Endometrial microvascular endothelial cells (primary cell): ENCODE data around the gene FAM118B. TPM values are rescaled to one million over a fixed set of nuclear protein-coding genes. Genes with fewer than 3 reads are reported as not detected.

Experiments
- in situ Hi-C: cut with HindIII; loops from 2 replicates; pipeline ENCODE4 v1.10.0; 2017; ENCODE audit warnings: low sequenced_read_pairs, low pct_unique_long_range_greater_than_20kb; ENCODE audit errors: inconsistent ontology term
- total RNA-seq: library from RNA; depleted of rRNA; stranded (reverse); fragments of >200 nt; gene quantifications from one replicate; pipeline ENCODE4 v1.2.3, GENCODE V29; 2015; ENCODE audit errors: inconsistent ontology term

The FAM118B gene
- total RNA-seq, 1 donor from 2014 or later: 33.2 TPM

DNA sequence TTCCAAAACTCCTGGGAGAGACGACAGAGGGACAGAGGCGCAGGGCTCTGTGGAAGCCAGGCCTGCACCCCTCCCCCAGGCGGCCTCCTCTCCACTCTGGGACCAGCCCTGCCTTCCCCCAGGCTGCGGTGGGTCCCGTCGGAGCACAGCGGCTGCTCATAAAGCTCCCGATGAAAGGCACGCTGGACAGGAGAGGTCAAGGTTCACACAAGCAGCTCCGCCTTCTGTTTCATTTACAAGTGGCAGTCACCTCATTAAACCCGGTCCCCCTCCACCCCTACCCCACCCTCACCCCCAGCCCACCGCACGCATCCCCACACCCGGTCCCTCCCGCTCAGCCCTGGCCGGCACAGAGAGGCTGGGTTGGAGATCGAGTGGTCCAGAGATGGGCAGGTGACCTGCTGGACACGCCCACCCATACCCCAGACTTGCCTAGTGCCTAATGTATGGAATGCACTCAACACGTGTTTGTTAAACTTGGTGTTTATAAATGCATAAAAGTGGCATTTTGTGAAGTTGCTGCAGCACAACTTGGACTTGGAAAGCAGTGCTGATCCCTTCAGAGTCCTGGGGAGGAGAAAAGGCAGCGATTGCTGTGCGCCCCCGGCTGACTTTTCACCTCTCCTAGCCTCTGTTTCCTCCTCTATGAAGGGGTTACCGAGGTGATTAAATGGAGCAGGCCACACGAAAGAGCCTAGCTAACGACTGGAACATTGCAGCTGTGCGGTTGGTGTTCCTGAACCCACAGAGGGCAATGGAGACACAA is 26.1 kb upstream of the FAM118B start:
- in situ Hi-C loops: loop anchor here (25.0 kb wide), 1 partner anchor 248 kb away; the partner anchor contains the start of gene VSIG10L2

DNA sequence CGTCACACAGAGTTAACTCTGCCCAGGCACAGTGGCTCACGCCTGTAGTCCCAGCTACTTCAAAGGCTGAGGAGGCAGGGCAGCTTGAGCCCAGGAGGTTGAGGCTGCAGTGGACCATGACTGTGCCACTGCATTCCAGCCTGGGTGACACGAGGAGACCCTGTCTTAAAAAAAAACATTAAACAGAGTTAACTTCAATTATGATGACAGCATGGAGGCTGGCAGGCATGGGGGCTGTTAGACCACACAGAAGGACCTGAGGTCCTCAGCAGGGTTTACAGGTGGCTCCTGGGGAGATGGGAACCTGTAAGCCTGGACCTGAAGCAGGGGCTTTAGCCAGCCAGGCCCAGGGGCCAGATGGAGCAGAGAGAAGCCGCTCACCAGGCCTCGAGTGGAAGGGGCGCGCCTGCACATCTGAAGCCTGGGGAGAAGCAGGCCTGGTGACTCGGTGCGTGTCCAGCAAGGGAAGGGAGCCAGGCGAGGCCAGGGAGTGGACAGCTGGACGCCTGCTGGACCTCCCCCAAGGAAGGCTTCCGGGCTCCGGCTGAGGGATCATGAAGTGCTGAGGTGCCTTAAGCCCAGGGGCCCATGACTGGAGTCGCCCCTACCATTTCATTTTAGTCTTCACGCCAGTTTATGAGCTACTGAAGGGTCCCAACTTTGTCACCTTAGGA is 25.4 kb upstream of the FAM118B start:
- in situ Hi-C loops: loop anchor here (25.0 kb wide), 1 partner anchor 249 kb away; the partner anchor contains the start of gene VSIG10L2

DNA sequence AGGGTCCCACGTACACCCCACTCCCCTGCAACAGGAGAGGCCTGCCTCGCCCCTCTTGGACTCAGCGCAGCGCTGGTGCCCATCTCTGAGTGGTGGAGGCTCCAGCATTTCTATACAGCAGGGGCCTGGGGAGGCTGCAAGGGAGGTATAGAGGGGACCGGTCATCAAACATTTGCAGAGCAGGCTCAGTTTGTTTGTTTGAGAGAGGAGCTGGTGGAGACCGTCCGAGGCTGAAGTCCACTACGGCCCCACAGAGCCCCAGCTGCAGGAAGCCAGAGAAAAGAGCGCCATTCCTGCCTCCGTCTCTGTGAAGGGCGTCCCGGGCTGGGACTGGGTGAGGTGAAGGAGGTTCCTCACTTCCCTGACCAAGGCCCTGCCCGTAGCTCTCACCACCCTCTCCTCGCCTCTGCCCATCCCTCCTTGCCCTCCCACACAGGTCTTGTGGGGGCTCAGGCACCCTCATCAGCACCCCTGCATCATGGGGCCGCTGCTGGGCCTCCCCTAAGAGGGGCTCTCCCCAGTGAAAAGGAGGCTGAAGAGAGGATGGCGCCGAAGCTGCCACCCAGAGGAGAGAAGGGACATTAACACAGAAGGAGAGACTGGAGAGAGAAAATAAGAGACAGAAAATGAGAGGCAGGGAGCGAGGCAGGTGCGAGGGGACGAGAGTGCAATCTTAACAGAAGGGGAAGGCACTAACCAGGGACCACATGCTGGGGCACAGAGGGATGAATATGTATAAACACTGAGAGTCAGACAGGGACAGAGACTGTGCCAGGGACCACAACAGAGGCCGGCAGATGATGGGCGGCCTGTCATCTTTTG is 24.7 kb upstream of the FAM118B start:
- in situ Hi-C loops: loop anchor here (25.0 kb wide), 1 partner anchor 250 kb away; the partner anchor contains the start of gene VSIG10L2

DNA sequence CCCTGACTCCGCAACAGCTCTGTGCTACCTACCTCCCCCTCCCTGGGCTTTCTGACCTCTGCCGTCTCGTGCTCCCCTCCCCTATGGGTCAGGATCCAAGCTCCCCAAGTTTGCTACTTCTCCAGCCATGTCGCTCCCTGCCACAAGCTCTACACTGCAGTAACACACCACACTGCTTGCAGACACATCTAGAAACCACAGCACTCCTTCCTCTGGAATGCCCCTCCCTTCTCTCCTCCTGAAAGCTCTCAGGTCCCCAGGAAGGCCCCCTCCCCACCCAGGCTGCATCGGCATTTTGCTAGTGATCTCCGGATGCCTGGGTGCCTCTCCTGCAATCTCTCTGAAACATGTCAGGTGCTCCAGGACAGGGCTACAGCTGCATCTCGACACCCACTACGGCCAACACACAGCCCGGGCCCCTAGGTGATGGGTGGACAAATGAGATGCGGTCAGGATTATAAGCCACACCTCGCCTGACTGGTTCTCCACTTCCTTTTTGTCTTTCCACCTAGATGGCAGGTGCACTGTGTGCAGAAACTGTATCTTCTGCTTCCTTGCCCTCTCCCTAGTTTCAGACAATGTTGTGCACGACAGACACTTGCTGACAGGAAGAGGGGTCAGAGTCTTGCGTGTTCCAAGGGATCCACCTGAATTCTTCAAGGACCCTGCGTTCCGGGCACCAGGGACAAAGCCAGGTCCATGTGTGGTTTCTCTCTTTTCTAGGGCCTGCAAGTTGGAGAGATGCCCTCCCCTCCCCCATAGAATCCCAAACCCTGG is 23.1 kb upstream of the FAM118B start:
- in situ Hi-C loops: loop anchor here (25.0 kb wide), 1 partner anchor 251 kb away; the partner anchor contains the start of gene VSIG10L2

DNA sequence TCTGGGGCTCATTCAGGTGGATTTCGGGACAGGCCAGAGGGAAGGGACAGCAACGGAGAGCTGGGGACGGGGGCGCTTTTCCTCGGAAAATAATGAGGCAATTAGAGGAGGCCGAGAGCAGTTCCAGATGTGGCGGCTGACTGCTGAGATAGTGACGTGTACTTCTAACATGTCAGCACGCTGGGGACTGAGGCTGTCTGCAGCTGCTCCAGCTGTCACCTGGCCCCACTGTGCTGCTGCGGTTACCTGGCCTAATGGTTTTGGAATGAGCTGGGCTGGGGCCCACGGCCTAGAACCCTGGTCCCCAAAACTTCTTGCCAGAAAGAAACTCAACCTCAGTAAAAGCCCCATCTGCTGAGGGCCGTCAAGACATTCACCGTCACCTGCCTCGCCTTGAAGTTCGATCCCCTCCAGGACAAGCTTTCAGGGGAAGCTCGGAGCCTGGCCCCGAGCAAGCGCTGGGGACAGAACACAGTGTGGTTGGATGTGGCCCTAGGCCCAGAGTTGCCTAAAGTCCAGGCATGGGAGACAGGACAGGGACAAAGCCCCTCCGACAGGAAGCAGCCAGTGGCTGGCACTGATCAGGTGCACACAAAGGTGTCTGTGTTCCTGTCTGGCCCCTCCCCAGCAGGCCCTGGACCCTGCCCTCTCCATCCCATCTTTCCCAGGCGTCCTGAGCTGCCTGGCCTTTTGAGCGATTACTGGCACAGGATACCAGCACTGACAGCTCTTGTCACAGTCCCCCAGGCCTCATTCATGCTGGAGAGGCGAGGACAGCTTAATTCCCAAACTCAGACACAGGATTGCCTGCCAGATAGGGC is 22.3 kb upstream of the FAM118B start:
- in situ Hi-C loops: loop anchor here (25.0 kb wide), 1 partner anchor 252 kb away; the partner anchor contains the start of gene VSIG10L2

DNA sequence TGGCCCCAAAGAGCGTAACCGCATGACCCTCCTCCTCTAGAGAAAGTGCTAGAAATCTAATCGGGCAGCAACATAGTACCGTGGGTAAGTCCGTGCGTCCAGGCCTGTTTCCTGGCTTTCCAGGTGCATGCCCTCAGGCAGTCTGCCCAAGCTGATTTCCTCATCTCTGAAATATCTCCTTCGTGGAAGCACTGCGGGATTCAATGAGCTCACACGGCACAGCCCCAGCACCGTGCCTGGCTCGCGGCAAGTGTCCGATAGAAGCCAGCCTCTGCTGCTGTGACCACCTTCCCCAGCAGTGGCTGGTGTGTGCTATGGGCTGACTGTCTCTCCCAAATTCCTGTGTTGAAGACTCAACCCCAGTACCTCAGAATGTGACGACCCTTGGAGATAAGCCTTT is 20.8 kb upstream of the FAM118B start:
- in situ Hi-C loops: loop anchor here (25.0 kb wide), 1 partner anchor 253 kb away; the partner anchor contains the start of gene VSIG10L2

DNA sequence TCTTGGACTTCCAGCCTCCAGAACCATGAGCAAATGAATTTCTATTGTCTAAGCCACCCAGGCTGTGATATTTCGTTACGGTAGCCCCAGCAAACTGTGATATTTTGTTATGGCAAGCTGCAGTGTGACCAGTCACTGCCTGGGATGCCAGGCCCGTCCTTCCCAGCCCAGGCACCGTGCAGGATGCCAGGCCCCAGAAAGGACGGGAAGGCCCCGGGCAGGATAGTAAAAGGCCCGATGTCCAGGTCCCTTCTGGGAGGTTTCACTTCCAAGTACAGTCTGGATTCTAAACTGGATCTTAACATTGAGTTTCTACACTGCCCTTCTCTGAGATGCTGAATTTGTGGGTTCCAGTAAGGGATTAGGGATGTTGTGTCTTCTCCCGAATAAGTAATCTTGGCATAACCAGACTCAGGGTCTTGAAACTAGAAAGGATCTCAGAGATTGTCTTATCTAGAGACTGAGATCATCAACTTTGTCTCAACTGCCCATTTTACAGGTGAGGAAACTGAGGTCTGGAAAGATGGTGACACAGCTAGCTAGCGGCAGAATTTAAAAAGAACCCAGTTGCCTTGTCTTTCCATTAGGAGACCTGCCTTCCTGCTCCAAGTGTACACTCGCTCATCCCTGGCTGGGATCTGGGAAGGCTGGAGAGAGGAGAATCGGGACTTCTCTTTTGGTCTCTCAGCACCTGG is 20.1 kb upstream of the FAM118B start:
- in situ Hi-C loops: loop anchor here (25.0 kb wide), 1 partner anchor 254 kb away; the partner anchor contains the start of gene VSIG10L2

DNA sequence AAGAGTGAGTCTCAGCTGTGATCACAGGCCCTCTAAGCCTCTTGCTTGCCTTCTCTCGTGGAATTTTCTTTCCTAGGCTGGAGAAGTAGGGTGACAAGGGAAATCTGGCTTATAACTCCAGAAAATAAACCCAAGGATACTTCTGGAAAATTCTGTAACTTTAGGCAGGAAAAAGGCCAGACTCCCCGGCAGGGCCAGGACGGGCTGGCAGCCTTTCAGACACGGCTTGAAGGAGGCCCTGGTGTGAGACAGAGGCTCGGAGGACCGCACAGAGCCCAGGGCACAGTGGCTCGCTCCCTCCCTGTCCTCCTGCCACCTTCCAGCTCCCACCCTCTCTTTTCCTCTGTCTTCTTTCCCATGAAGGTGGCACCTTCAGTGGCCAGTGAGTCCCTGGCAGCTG is 19.2 kb upstream of the FAM118B start:
- in situ Hi-C loops: loop anchor here (25.0 kb wide), 1 partner anchor 255 kb away; the partner anchor contains the start of gene VSIG10L2

DNA sequence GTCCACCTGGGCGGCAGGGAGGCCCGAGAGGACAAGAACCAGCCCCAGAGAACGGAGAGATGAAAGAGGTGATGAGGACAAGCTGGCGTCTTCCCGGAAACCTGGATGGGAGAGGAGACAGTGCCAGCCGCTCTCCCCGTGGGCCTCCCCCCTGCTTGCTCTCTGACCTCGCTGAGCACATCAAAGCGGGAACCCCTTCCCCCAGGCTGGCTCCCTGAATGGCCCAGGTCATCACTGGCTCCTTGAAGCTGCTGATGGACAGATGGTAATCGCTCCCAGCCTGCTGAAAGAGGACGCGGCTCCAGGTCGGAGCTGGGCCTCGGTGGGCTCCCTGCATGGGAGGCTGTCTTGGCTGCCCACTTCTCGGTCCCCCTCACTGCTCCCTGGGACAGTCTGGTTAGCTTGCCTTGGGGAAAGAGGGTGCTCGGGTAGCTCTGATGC is 18.5 kb upstream of the FAM118B start:
- in situ Hi-C loops: loop anchor here (25.0 kb wide), 1 partner anchor 256 kb away; the partner anchor contains the start of gene VSIG10L2

DNA sequence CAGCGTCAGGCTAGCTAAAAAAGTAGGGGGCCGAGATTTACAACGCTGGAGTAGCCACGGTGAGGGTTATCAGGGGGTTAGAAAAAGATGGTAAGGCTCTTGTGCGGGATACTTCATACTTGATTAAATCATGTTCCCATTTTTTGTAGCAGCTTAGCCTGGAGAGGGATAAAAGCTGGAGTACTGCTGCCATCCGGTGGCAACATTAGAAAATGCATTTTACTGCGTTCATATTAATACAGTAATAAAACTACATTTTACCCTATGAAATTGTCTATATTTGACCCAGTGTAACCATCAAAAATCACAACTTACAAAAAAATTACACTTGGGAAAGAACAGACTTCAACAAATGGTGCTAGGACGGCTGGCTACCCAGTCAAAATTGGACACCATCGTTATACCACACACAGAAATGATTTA is 17.4 kb upstream of the FAM118B start:
- in situ Hi-C loops: loop anchor here (25.0 kb wide), 1 partner anchor 257 kb away; the partner anchor contains the start of gene VSIG10L2

DNA sequence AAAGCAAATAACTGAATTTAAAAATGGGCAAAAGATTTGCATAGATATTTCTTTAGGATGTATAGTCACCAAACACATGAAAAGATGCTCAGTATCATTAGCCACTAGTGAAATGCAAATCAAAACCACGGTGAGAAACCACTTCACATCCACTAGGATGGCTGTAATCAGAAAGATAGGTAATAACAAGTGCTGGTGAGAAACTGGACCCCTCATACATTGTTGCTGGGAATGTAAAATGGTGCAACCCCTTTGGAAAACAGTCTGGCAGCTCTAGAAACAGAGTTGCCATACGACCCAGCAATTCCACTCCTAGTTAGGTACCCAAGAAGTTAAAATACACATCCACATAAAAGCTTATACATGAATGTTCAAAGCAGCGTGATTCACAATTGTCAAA is 16.5 kb upstream of the FAM118B start:
- in situ Hi-C loops: loop anchor here (25.0 kb wide), 1 partner anchor 258 kb away; the partner anchor contains the start of gene VSIG10L2

DNA sequence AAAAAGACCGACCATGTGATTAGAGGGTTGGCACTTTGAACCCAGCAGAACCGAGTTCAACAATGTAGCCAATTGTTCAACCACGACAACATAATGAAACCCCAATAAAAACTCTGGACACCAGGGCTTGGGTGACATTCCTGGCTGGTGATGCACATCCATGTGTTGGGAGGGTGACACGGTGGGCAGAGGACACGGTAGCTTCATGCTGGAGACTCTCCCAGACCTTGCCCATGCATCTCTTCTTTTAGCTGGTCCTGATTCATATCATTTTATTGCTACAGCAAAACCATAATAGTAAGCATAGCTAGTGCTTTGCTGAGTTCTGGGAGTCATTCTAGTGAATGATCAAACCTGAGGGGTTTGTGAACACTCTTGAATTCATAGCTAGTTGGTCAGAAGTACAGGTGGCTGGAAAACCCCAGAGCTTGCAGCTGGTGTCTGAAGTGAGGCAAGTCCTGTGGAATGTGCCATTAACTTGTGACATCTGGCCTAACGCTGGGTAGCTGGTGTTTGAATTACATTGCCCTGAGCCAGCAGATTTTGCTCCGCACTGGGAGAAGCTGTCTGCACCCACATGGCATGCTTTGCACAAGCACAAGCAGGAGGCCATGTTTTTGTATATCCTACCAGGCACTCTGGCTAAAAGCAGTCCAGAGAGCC is 14.2 kb upstream of the FAM118B start:
- in situ Hi-C loops: loop anchor here (25.0 kb wide), 1 partner anchor 260 kb away; the partner anchor contains the start of gene VSIG10L2

DNA sequence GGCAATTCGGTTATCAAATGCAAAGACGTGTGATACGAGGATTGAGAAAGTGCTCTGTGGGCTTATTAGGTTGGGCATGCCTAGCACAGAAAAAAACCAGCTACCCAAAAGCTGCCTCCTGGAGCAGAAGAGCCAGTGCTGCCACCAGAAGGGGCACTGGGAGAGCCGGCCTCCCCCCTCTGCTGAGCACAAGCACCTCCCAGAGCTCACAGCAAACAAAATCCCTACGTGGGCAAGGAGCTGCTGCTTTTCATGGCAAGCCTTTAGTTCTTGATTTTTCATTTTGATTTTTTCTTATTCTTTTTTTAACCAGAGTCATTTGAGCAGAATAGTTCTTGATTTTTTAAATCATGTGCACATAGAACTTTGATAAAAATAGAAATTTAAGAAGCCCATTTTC is 12.9 kb upstream of the FAM118B start:
- in situ Hi-C loops: loop anchor here (25.0 kb wide), 1 partner anchor 261 kb away; the partner anchor contains the start of gene VSIG10L2

DNA sequence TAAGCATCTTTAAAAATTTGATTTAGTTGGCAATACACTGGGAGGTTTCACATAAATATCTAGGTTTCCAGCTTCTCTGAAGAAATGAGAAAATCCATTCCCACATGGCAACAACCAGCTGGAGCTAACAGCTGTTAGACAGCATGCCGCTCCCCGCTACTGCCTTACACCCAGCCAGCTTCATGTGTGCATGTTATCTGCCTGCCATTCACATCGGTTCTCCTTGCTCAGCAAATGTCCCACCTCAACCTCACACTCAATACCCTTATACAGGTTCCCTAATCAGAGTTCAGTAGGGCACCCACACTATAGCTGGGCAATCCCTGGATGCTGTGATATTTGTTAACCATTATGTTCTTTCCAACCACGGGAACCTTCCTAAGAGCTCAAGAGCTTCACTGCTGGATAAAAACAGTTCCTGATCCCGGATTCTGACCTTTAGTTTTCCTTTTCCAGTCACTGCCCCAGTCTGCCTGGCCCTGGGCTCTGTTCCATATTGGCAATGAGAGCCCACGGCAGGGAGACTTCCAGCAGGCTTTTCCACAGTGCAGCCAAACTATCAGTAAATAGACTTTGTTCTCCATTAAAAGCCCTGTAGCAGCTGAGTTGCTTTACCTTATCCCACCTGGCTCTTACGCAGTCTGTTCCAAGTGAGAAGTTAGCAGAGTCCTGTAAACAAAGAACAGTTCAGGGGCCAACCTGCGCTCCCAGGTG is 8.8 kb upstream of the FAM118B start:
- in situ Hi-C loops: no loop called here

DNA sequence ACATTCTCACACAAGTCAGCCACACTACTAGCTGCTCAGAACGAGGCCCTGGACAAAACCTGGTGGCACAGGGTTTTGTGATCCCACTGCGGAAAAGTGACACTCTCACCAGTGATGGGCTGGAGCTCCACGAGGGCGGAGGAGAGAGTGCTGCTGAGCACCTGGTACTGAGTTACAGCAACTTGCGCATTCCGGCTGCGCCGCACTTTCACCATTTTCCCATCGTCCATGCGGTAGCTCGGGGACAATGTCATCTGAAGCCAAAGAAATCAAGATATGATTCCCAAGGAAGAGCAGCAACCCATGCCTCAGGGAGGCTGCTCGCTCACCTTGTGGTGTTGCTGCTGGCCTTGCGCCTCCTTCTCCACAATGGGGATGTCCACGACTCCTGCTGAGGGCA is 6.2 kb upstream of the FAM118B start:
- in situ Hi-C loops: no loop called here
